ENCODE results near the gene RAP1A.

DNA sequence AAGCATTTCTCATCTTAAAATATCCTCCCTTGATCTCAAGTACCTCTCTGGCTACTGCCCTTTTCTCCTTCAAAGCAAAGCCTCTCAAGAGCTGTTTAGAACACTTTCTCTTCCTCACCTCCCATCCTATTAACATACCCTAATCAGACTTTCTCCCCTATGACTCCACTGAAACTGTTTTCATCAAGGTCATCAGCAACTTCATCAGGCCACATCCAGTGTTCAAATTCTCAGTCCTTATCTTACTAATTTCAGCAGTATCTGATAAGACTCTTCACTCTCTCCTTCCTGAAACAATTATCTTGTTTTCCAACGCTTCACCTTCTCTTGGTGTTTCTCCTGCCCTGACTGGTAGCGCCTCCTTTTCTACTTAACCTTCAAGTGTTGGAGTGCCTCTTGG, 1.5 kb upstream of the RAP1A start:
- TF ChIP-seq, protein P1, sequence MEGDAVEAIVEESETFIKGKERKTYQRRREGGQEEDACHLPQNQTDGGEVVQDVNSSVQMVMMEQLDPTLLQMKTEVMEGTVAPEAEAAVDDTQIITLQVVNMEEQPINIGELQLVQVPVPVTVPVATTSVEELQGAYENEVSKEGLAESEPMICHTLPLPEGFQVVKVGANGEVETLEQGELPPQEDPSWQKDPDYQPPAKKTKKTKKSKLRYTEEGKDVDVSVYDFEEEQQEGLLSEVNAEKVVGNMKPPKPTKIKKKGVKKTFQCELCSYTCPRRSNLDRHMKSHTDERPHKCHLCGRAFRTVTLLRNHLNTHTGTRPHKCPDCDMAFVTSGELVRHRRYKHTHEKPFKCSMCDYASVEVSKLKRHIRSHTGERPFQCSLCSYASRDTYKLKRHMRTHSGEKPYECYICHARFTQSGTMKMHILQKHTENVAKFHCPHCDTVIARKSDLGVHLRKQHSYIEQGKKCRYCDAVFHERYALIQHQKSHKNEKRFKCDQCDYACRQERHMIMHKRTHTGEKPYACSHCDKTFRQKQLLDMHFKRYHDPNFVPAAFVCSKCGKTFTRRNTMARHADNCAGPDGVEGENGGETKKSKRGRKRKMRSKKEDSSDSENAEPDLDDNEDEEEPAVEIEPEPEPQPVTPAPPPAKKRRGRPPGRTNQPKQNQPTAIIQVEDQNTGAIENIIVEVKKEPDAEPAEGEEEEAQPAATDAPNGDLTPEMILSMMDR (IDR thresholded peaks at IDR 0.05; ENCODE audit: extremely low read depth in 1 of 2, insufficient read depth in 1 of 2, low read depth in 1 of 2, low read length in 2 of 2): no peak
- TF ChIP-seq POLR2A (IDR thresholded peaks at IDR 0.05; ENCODE audit: low read depth, low read length): no peak
- TF ChIP-seq, protein P2, sequence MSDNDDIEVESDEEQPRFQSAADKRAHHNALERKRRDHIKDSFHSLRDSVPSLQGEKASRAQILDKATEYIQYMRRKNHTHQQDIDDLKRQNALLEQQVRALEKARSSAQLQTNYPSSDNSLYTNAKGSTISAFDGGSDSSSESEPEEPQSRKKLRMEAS (IDR thresholded peaks at IDR 0.05; ENCODE audit: insufficient read depth, insufficient read length): no peak
